NCI-H1105 (cell line): ENCODE results near the gene TMEM131L.
"Not testable (repeated sequence)": the region's sequence is repeated elsewhere in the genome, so short reads cannot be mapped to it uniquely, and the experiment has no call there.

Source experiments
- DNase-seq: peaks from one replicate; lab custom pipeline; 2025; lab: John Stamatoyannopoulos, UW

TMEM131L gene

DNA sequence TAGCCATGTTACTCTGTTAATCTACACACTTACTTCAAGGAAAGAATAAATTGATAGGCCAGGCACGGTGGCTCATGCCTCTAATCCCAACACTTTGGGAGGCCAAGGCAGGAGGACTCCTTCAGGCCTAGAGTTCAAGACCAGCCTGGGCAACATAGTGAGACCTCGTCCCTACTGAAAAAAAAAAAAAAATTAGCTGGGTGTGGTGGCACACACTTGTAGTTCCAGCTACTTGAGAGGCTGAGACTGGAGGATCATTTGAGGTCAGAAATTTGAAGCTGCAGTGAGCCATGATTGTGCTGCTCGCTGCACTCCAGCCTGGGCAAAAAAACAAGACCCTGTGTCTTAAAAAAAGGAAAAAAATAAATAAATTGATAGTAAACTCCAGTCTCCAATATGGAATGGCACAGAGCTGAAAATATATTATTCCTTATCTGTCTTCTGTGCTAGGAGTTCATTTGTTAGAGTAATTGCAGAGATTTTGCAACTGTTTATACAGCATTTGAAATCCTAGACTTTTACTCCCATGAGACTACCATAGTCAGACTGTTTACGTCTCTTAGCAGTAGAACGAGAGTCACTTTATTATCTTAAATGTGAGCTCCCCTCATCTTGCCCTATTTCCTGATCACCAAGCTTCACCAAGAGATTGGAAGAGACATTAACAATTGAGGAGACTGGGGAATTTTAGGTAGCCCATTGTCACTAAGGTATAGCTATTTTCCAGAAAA, 18.8 kb upstream of the TMEM131L start:
- DNase-seq: no peak

DNA sequence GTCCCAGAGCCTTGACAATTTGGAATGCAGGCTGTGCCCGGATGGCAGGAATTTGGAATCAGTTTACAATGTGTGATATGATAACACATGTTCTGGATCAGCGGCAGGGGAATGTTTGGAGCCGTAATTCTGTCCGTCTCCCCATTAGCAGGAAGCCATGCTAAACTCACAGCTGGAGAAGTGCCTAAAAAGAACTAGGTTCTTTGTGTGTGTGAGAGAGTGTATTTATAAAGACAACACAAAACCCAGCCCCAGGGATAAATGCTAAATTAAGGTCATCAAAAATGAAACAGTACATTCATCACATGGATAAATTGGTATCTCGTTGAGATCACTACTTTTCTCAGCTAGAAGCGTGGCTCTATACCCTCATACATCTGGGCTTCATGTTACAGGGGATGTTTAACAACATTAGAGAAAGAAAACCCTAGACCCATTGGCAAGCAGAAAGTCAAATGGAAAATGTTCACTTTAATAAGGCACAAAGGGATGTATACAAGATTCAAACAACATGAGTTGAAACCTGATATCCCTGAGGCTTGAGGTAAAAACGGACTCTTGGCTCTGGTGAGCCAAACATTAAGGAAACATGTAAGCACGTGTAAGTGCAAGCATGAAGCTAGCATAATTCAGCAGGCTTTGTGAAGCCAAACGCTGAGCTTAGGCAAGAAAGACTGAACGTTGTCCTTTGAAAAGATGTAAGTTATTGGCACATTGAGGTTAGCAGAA, 18.0 kb upstream of the TMEM131L start:
- DNase-seq: peak; percentile 13

DNA sequence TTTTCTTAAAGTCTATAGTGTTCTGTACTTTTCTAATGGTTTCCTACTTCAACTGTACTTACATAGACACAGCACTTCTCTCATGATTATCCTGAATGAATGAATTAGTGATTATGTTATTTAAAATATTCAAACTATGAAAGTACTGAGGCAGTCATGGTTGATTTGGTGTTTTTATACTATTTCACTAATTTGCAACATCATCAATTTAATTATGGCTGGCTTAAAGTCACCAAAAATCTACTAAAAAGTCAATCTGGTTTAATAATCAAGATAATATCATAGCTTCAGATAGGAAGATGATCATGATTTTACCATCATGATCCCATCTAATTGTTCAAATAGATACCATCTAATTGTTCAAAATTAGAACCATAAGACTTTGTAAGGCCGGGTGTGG, 16.8 kb upstream of the TMEM131L start:
- no peak for DNase-seq

DNA sequence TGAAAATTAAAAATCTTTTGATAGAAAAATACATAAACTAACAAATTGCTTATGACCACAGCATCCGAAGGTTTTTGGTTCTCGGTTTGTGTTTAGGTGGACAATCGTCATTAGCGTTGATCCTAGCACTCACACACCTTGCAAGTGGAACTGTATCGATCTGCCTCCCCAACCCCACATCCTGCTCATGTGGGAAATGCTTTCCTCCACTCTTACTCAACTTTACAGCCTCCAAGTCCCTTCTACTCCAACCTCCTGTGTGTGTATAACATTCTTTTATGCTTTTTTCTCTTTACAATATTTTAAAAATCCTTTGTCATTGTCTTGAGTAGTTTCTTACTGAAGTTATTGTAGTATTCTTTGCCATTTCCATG, 15.6 kb upstream of the TMEM131L start:
- DNase-seq: no peak

DNA sequence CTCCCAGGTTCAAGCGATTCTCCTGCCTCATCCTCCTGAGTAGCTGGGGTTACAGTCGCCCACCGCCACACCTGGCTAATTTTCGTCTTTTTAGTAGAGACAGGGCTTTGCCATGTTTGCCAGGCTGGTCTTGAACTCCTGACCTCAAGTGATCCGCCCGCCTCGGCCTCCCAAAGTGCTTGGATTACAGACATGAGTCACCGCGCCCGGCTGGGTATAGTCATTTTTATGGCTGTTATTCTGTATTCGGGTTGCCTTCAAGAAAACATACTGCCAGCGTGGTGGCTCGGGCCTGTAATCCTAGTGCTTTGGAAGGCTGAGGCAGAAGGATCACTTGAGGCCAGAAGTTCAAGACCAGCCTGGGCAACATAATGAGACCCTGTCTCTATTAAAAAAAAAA, 15.0 kb upstream of the TMEM131L start:
- DNase-seq: not testable (repeated sequence)

DNA sequence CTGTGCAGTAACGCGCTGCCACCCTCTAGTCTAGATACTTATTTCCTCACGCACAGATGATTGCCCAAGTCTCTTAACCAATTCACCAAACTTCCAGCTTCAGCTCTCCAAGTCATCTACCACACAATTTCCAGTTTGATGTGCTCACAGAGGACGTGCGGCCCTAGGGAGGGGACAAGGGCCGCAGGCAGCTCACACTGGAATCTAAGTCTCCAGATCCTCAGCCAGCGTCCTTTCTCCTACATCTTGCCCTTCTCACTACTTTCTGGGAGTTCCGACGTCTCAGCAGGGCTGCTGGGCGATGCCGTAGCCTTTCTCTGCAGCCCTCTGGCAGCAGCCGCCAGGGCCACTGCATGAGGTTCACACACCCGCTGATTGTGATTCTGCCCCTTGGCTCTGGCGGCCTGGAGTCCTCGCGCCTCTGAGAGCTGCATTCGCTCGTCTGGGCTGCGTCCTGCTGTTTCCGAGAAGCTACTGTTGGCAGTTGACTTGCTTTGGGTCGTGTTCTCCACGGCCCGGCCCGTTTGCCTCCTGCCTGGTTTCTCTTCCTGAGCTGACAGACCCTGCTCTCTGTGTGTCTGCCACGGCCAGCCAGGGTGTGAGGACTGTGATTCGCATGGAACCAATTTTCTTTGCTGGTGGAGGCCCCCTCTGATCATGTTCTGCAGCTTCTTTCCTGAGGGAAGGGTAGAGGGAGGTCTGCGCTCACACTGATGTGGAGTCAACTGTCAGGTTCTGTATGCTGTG, 14.1 kb upstream of the TMEM131L start:
- no peak for DNase-seq

DNA sequence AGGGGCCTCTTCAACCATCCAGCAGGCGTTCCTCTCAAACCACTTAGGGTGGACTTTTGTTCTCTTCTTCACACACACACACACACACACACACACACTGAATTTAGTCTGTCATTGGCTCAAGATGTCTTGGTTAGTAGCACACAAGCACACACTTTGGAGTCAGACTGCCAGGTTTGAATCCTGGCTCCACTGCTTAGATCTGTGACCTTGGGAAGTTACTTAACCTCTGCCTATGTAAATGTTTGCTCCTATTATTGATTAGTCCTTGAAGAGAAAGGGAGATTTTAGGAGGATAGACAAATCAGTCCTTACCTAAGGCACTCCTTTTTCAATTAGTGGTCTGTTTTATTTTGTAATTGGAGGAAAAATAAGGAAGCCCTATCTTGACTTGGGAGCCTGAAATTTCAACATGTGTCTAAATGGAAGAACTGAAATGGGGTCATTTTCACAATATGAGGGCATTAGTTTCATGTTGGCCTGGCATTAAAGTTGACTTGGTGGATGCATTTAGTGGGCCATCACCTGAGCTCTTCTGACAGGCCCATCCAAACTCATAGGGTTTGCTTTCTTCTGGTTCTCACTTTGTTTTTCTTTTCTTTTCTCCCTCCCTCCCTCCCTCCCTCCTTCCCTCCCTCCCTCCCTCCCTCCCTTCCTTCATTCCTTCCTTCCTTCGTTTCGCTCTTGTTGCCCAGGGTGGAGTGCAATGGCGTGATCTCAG, 13.3 kb upstream of the TMEM131L start:
- DNase-seq: no peak

GRCh38 chr4:153453402-153453801, 12.8 kb upstream of the TMEM131L start:
- no peak for DNase-seq

DNA sequence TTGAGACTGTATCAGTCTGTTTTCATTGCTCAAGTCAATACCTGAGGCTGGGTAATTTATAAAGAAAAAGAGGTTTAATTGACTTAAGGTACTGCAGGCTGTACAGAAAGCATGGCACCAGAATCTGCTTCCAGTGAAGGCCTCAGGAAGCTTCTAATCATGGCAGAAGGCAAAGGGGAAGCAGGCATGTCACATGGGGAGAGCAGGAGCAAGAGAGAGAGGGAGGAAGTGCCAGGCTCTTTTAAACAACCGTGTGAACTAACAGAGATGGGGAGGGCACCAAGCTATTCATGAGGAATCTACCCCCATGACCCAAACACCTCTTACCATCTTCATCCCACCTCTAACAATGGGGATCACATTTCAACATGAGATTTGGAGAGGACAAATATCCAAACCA, 7.2 kb upstream of the TMEM131L start:
- DNase-seq: no peak

DNA sequence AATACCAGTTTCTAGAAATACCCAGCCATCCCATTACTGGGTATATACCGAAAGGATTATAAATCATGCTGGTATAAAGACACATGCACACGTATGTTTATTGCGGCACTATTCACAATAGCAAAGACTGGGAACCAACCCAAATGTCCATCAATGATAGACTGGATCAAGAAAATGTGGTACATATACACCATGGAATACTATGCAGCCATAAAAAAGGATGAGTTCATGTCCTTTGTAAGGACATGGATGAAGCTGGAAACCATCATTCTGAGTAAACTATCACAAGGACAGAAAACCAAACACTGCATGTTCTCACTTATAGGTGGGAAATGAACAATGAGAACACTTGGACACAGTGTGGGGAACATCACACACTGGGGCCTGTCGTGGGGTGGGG, 4.6 kb upstream of the TMEM131L start:
- DNase-seq: not testable (repeated sequence)

GRCh38 chr4:153464068-153464467, 2.1 kb upstream of the TMEM131L start:
- no peak for DNase-seq

GRCh38 chr4:153465140-153465539, 1.0 kb upstream of the TMEM131L start:
- no peak for DNase-seq

DNA sequence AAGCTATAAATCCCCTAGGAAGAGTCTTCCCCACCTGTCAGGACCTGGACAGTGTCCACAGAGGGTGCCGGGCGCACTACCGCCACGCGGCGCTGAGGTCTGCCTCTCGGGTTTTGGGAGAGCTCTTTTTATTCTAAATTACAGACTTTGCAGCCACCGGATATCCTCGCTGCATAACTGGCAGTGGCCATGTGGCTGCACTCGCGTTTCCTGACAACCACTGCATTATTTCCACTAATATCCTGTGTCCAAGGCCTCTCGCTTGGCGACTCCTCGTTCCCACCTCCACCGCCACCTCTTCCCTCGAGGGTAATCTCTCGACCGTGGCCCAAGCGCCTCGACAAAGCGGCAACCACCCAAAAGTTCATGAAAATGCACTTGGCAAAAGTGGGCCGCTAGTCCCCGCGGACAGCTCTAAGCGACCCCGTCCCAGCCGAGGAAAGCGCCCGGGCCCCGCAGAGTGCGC, 512 bp upstream of the TMEM131L start:
- DNase-seq: no peak

DNA sequence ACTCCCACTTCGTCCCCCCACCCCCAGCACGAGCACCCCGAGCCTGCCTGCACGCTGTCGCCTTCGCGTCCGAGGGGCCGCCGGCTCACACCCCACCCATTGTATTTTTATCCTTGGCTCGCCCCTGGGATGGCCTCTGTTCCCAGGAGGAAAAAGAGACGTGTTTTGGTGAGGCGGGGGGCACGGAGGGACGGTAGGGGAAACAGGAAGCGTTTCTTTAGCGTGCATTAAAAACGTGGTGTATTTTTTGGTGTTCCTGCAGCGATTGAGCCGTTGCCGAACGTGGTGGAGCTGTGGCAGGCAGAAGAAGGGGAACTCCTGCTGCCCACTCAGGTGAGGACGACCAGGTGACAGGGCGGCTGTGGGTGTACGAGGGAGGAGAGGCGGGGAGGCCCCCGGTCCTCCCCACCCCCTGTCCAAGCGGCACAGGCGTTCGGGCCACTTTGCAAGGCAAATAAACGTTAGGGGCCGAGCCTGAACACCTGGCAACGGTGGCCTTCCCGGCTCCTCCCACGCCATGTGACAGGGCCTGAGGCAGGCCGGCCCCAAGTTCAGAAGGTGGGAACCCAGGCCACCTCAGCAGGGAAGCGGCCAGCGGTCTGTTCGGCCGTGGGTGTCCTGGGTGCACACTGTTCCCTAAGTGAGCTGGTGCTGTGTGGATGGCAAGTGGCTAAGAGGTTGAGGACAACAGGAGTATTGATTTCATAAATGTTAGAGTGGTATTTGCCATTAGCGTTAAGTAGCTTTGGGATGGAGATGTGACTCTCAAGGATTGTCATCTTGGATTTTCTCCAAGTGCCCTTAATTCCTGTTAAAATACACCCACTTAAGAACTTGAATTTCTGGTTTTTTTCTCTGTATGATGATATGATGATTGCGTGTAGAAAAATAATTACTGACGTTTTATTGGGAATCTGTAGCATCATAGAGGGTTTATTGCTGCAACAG, 1.1 kb downstream of the TMEM131L start:
- DNase-seq: peak; percentile 80

DNA sequence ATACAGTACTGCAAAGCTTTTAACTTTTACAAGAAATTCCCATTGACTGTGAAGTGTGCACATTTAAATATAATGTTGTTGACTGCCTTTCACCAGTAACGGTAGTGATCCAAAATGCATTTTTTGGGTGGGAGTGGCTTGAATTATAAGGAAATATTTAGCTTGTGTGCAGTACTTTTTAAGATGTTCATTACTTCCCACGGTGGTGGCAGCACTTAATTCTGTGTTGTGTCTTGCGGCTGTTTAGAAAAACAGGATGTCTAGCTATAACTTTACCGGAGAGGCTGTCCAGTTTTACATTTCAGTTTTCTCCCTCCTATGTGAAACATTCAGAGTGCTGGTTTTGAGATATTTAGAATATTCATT, 1.7 kb downstream of the TMEM131L start:
- DNase-seq: no peak

- no peak for DNase-seq
Measured at GRCh38 chr4:153468587-153468986, 2.4 kb downstream of the TMEM131L start.

DNA sequence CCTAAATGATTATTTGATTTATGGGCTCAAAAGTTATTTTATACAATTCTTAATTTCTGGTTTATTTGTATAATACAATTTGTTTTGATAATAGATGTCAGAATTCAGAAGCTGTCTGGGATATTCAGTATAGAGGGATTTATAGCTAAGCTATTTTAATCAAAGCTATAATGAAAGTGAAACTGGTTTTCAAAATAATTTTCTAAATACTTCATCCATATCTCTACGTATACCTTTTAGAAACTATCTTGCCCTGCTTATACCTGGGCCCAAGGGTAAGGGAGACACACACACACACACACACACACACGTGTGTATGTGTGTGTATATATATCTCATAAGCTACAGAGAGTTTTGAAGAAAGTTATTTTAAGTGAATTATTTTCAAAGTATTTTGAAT, 2.9 kb downstream of the TMEM131L start:
- no peak for DNase-seq

- not testable (repeated sequence) for DNase-seq
Measured at GRCh38 chr4:153471071-153471697, 5.0 kb downstream of the TMEM131L start.

- DNase-seq: no peak
Measured at GRCh38 chr4:153471698-153472093, 5.5 kb downstream of the TMEM131L start.
